ENCODE measurements around the gene SLAMF9.

The SLAMF9 gene

GRCh38 chr1:159986531-159986930 is 32.5 kb upstream of the SLAMF9 start:
- TF ChIP-seq EZH2phosphoT487 (IDR thresholded peaks at IDR 0.05; ENCODE audit: low read depth) (no peak), CTCF (IDR thresholded peaks at IDR 0.05; ENCODE audit: low read depth, low read length) (no peak)
- Histone ChIP-seq H2AFZ (ENCODE audit: low read depth, low read length) (no peak overlapping the region), H3K9me3 (ENCODE audit: insufficient read depth, low read length) (no peaks in the 10 kb centered on the region), H3K4me3 (ENCODE audit: low read length) (no peak overlapping the region), H3K27ac (ENCODE audit: low read length) (no peak overlapping the region), H3K4me1 (ENCODE audit: low read length) (peaks cover 5% of the 10 kb centered on the region), H3K9ac (ENCODE audit: low read length) (no peak overlapping the region), H3K4me2 (ENCODE audit: low read length) (no peak overlapping the region), H3K27me3 (ENCODE audit: low read depth, low read length) (peaks cover 29% of the 10 kb centered on the region), H4K20me1 (ENCODE audit: insufficient read depth, low read length) (no peaks in the 10 kb centered on the region), H3K36me3 (replicated peaks; ENCODE audit: low read depth, low read length) (no peaks in the 10 kb centered on the region), H3K79me2 (ENCODE audit: low read length) (no peaks in the 10 kb centered on the region)

GRCh38 chr1:159986093-159986492 is 32.1 kb upstream of the SLAMF9 start:
- peaks cover 1% of the 10 kb centered on the region for H3K4me1 ChIP-seq (ENCODE audit: low read length)
- H3K27me3 ChIP-seq (ENCODE audit: low read depth, low read length): peaks cover 29% of the 10 kb centered on the region
- no peak overlapping the region for H3K27ac ChIP-seq (ENCODE audit: low read length)
- TF ChIP-seq EZH2phosphoT487 (IDR thresholded peaks at IDR 0.05; ENCODE audit: low read depth) (no peak), CTCF (IDR thresholded peaks at IDR 0.05; ENCODE audit: low read depth, low read length) (no peak)
- H4K20me1 ChIP-seq (ENCODE audit: insufficient read depth, low read length): no peaks in the 10 kb centered on the region
- H3K4me2 ChIP-seq (ENCODE audit: low read length): no peak overlapping the region
- H3K36me3 ChIP-seq (replicated peaks; ENCODE audit: low read depth, low read length): no peaks in the 10 kb centered on the region
- H2AFZ ChIP-seq (ENCODE audit: low read depth, low read length): no peak overlapping the region
- H3K9ac ChIP-seq (ENCODE audit: low read length): no peak overlapping the region
- no peak overlapping the region for H3K4me3 ChIP-seq (ENCODE audit: low read length)
- no peaks in the 10 kb centered on the region for H3K9me3 ChIP-seq (ENCODE audit: insufficient read depth, low read length)
- H3K79me2 ChIP-seq (ENCODE audit: low read length): no peaks in the 10 kb centered on the region

- Histone ChIP-seq H2AFZ (ENCODE audit: low read depth, low read length) (no peak overlapping the region), H3K36me3 (replicated peaks; ENCODE audit: low read depth, low read length) (no peaks in the 10 kb centered on the region), H3K79me2 (ENCODE audit: low read length) (no peaks in the 10 kb centered on the region), H3K27ac (ENCODE audit: low read length) (no peak overlapping the region), H3K4me3 (ENCODE audit: low read length) (no peak overlapping the region), H3K4me2 (ENCODE audit: low read length) (no peak overlapping the region), H3K27me3 (ENCODE audit: low read depth, low read length) (peaks cover 33% of the 10 kb centered on the region), H3K4me1 (ENCODE audit: low read length) (no peaks in the 10 kb centered on the region), H4K20me1 (ENCODE audit: insufficient read depth, low read length) (no peaks in the 10 kb centered on the region), H3K9ac (ENCODE audit: low read length) (no peak overlapping the region), H3K9me3 (ENCODE audit: insufficient read depth, low read length) (no peaks in the 10 kb centered on the region)
- no peak for TF ChIP-seq EZH2phosphoT487 (IDR thresholded peaks at IDR 0.05; ENCODE audit: low read depth)
- no peak for TF ChIP-seq CTCF (IDR thresholded peaks at IDR 0.05; ENCODE audit: low read depth, low read length)
Observed at GRCh38 chr1:159985473-159985872, 31.4 kb upstream of the SLAMF9 start.

GRCh38 chr1:159983681-159984080 is 29.6 kb upstream of the SLAMF9 start:
- Histone ChIP-seq H3K27ac (ENCODE audit: low read length) (no peak overlapping the region), H2AFZ (ENCODE audit: low read depth, low read length) (no peak overlapping the region), H3K4me1 (ENCODE audit: low read length) (no peaks in the 10 kb centered on the region), H3K9ac (ENCODE audit: low read length) (no peak overlapping the region), H3K27me3 (ENCODE audit: low read depth, low read length) (peaks cover 46% of the 10 kb centered on the region), H4K20me1 (ENCODE audit: insufficient read depth, low read length) (no peaks in the 10 kb centered on the region), H3K9me3 (ENCODE audit: insufficient read depth, low read length) (no peaks in the 10 kb centered on the region), H3K4me2 (ENCODE audit: low read length) (no peak overlapping the region), H3K36me3 (replicated peaks; ENCODE audit: low read depth, low read length) (no peaks in the 10 kb centered on the region), H3K4me3 (ENCODE audit: low read length) (no peak overlapping the region), H3K79me2 (ENCODE audit: low read length) (no peaks in the 10 kb centered on the region)
- TF ChIP-seq CTCF (IDR thresholded peaks at IDR 0.05; ENCODE audit: low read depth, low read length) (no peak), EZH2phosphoT487 (IDR thresholded peaks at IDR 0.05; ENCODE audit: low read depth) (no peak)

All from OCI-LY3 (cell line).